Measurements from ENCODE around the gene TMTC2. TPM values are rescaled to one million over a fixed set of nuclear protein-coding genes. Genes with fewer than 3 reads are reported as not detected.
"Not testable (repeated sequence)": the region's sequence is repeated elsewhere in the genome, so short reads cannot be mapped to it uniquely, and the experiment has no call there.

TMTC2 gene
- total RNA-seq, 1 donor: 7.2 TPM

DNA sequence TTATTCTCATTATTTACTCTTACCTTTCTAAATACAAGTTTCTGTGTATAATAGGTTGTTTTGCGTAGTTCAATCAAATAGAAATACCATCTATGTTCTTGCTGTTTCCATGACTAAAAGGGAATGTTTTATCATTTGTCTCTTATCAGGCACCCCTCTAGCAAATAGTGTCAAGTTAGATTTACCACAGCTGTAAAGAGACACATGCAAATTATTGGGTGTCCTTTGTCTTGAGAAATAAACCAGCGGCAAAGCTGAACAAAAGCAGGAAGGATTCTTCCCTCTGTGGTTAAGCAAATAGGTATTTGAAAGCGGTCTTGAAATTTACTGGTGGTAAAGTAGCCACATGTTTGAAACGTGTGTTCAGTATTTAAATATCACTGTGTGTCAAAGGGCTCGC lies 405.9 kb downstream of the TMTC2 start:
- Histone ChIP-seq H3K4me3 (ENCODE audit: low read length) (no peak overlapping the region), H3K27me3 (ENCODE audit: insufficient read depth, low read length) (no peaks in the 10 kb centered on the region), H3K4me1 (ENCODE audit: insufficient read depth, low read length) (no peaks in the 10 kb centered on the region), H3K9me3 (ENCODE audit: low read depth, low read length) (no peaks in the 10 kb centered on the region)

DNA sequence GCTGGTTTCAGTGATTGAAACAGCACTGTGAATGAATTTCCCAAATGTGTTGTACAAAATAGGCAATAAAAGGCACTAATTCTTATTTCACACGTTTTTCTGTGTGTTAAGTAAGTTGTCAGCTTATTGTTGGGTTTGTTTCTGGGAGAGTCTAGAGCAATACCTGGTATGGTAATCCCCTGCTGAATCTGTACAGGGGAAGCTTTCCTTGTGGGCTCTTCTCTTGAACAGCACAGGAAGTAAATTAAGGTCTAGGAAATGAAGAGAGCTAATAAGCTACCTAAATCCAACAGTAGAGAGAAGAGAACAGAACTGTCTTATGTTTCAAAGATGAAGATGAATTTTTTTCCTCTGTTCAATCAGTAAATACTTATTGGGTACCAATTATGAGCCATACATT lies 406.7 kb downstream of the TMTC2 start:
- Histone ChIP-seq H3K4me3 (ENCODE audit: low read length) (no peak overlapping the region), H3K27me3 (ENCODE audit: insufficient read depth, low read length) (no peaks in the 10 kb centered on the region), H3K9me3 (ENCODE audit: low read depth, low read length) (no peaks in the 10 kb centered on the region), H3K4me1 (ENCODE audit: insufficient read depth, low read length) (no peaks in the 10 kb centered on the region)

DNA sequence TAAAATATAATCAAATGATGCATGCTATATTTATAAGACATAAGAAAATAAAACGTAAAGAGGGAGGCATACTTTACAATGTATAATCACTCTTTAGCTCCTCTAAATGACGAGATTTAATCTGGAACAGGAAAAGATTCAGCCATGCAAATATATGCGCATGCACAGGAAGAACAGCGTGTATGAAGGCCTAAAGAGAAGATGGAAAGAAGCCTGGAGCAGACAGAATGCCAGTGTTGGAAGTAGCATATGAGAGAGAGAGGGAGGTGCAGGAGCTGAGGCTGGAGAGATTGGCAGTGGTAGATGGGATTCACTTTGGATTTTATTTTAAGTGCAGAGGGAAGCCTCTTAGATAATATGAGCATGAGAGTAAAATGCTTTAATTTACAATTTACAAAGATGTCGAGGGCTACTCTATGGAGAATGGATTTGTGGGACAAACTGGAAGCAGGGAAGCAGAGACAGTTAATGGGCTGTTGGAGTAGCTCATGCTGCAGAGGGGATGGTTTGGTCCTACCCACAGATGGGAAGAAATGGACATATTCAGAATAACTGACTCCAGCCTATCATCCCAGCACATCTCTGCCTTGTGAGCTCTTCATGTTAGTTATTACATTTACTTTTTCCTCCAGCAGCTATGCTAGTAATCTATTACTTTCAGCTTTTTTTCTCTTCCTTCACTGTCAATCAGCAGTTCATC lies 411.1 kb downstream of the TMTC2 start:
- Histone ChIP-seq H3K9me3 (ENCODE audit: low read depth, low read length) (no peaks in the 10 kb centered on the region), H3K27me3 (ENCODE audit: insufficient read depth, low read length) (no peaks in the 10 kb centered on the region), H3K4me1 (ENCODE audit: insufficient read depth, low read length) (no peaks in the 10 kb centered on the region), H3K4me3 (ENCODE audit: low read length) (no peak overlapping the region)

DNA sequence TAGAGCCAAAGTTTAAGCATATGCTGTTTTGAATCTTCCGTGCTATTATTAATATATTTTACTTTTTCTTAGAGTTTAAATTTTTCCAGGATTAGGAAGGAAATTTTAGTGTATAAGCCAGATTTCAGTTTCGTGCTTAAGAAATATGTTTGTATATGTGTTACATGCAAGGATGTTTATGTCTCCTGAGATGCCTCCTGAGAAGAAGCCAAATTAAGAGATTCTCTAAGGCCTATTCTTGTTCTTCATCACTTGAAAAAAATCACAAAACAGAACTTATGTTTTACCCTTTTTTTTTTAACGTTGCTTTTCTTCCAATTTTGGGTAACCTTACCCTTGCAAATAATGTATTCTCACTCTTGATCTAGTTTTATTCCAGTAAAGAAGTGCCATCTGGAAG lies 412.7 kb downstream of the TMTC2 start:
- H3K4me3 ChIP-seq (ENCODE audit: low read length): no peak overlapping the region
- H3K27me3 ChIP-seq (ENCODE audit: insufficient read depth, low read length): no peaks in the 10 kb centered on the region
- H3K4me1 ChIP-seq (ENCODE audit: insufficient read depth, low read length): no peaks in the 10 kb centered on the region

DNA sequence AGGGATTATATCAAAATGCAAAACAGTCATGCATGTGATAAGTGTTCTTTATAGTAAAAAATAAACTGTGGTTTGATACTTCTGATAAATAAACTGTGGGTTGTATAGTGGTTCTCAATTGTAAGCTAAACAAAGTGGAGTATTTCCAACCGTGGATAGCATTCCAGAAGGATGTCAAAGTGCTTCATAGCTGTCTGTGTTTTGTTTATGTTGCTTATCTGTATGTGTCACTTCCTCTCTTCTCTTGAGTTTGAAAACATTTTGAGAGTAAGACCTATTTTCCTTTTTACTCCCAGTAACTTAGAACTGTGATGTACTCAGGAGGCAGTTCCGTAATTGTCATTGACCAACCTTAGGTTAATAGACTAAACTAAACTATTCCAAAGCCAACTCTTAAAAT lies 415.8 kb downstream of the TMTC2 start:
- Histone ChIP-seq H3K4me3 (ENCODE audit: low read length) (no peak overlapping the region), H3K27me3 (ENCODE audit: insufficient read depth, low read length) (no peaks in the 10 kb centered on the region), H3K4me1 (ENCODE audit: insufficient read depth, low read length) (no peaks in the 10 kb centered on the region), H3K9me3 (ENCODE audit: low read depth, low read length) (no peaks in the 10 kb centered on the region)

More for the DNA sequence above, 412.7 kb downstream of the TMTC2 start:
- no peaks in the 10 kb centered on the region for H3K9me3 ChIP-seq (ENCODE audit: low read depth, low read length)

DNA sequence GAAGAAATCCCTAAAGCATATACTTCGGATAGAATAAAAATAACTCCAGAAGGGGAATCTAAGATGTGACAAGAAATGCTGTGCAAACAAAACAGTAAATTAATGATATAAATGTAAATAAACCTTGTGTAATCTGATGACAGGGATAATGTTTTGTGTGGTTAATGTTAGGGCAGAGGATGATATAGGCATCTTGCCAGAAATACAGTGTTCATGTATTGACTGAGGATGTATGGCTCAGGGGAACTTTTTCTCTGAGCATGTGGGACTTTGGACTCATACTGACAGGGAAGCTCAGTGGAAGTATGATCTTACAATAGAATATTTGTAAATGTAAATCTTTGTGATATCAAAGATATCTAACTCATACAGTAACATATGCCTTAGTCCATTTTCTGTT lies 420.2 kb downstream of the TMTC2 start:
- Histone ChIP-seq H3K27me3 (ENCODE audit: insufficient read depth, low read length) (no peaks in the 10 kb centered on the region), H3K9me3 (ENCODE audit: low read depth, low read length) (no peaks in the 10 kb centered on the region), H3K4me3 (ENCODE audit: low read length) (no peak overlapping the region), H3K4me1 (ENCODE audit: insufficient read depth, low read length) (no peaks in the 10 kb centered on the region)

DNA sequence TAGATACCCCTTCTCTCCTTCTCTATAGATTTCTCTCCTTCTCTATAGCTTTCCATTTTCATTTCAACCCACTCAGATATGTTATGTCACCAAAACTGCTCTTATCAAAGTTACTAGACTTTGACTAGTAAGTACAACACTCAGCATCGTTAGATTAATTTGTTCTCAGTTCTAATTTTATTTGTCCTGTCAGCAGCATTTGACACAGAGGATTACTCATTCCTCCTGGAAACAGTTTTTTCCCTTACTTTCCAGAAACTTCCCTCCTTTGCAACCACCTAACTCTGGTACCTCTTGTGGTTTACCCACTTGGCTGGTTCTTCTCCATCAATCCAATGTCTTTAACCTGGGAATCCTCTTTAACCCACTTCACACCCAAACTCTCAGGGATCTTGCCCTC lies 423.7 kb downstream of the TMTC2 start:
- Histone ChIP-seq H3K9me3 (ENCODE audit: low read depth, low read length) (no peaks in the 10 kb centered on the region), H3K27me3 (ENCODE audit: insufficient read depth, low read length) (no peaks in the 10 kb centered on the region), H3K4me3 (ENCODE audit: low read length) (no peak overlapping the region), H3K4me1 (ENCODE audit: insufficient read depth, low read length) (no peaks in the 10 kb centered on the region)

DNA sequence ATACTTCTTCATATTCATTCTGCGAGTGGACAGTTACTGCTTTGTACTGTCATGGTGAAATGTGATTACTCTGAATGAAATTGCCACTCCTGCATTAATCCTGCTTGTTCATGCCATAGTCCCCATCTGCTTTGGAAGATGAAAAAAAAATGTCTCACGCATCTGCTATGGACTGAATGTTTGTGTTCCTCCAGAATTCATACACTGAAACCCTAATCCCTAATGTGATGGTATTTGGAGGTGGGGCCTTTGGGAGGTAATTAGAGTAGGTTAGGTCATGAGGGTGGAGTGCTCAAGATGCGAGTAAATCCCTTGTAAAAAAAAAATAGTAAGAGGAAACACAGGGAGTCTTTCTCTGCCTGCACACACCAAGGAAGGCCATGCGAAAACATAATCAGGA lies 427.2 kb downstream of the TMTC2 start:
- Histone ChIP-seq H3K4me1 (ENCODE audit: insufficient read depth, low read length) (no peaks in the 10 kb centered on the region), H3K4me3 (ENCODE audit: low read length) (no peak overlapping the region), H3K9me3 (ENCODE audit: low read depth, low read length) (no peaks in the 10 kb centered on the region), H3K27me3 (ENCODE audit: insufficient read depth, low read length) (no peaks in the 10 kb centered on the region)

DNA sequence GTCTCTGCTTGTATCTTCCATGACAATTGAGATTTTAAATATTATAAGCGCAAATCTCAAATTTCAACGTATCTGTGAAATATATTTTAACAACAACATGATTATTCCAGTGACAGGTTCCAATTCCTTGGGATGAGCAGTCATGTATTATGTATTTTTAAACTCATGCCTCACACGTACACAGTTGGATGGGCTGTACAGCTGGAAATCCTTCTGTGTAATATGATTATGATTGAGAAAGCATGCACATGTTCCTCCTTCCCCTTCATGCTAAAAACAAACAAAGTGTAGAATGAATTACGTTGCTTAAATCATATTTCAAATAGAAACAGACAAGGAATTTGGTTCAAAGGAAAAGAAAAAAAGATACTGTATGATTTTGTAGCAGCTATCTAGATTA lies 428.3 kb downstream of the TMTC2 start:
- Histone ChIP-seq H3K4me3 (ENCODE audit: low read length) (no peak overlapping the region), H3K27me3 (ENCODE audit: insufficient read depth, low read length) (no peaks in the 10 kb centered on the region), H3K9me3 (ENCODE audit: low read depth, low read length) (no peaks in the 10 kb centered on the region), H3K4me1 (ENCODE audit: insufficient read depth, low read length) (no peaks in the 10 kb centered on the region)

DNA sequence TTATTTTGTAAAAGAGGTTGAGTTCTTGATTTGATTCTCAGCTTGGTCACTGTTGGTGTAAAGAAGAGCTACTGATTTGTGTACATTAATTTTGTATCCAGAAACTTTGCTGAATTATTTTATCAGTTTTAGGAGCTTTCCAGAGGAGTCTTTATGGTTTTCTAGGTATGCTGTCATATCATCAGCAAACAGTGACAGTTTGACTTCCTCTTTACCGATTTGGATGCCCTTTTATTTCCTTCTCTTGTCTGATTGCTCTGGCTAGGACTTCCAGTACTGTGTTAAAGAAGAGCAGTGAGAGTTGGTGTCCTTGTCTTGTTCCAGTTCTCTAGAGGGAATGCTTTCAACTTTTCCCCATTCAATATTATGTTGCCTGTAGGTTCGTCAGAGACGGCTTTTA lies 431.2 kb downstream of the TMTC2 start:
- H3K27me3 ChIP-seq (ENCODE audit: insufficient read depth, low read length); H3K4me1 ChIP-seq (ENCODE audit: insufficient read depth, low read length); H3K9me3 ChIP-seq (ENCODE audit: low read depth, low read length); H3K4me3 ChIP-seq (ENCODE audit: low read length): not testable (repeated sequence)

DNA sequence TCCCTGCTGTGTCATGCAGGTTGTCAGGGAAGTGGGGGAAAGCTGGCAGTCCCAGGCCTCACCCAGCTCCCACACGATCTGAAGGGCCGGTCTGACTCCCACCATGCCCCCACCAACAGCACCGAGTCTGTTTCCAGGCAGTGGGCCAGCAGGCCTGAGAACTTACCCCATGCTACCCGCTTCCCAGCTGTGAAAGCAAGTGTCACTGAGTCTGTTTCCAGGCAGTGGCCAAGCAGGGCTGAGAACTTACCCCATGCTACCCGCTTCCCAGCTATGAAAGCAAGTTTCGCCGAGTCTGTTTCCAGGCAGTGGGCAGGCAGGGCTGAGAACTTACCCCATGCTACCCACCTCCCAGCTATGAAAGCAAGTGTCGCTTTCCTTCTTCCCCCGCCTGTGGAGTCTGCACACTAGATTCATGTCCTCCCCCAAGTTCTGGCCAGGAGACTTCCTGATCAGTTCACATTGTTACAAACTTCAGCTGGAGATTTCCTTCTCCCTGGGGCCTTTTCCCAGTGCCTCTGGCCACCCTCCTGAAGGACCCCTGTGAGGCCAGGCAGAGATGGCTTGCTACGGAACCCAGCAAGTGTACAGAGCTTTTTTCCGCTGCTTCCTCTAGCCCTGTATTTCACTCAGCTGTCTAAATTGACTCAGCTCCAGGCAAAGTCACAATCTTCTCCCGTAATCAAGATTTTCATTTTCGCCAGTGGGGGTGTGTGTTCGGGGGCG lies 435.4 kb downstream of the TMTC2 start:
- no peaks in the 10 kb centered on the region for H3K9me3 ChIP-seq (ENCODE audit: low read depth, low read length)
- no peaks in the 10 kb centered on the region for H3K27me3 ChIP-seq (ENCODE audit: insufficient read depth, low read length)

DNA sequence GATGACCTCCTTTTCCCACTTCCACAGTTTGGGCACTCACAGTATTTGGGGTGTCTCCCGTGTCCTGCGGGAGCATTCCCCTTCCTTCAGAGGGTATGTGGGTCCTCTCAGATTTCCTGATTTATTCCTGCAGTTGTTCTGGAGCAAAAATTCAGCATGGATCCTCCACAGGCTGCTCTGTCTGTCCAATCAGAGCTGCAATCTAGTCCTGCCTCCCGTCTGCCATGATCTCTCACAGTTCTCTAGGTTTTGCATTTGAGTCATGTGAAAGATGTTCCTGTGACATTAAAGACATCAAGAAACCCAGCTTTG lies 435.9 kb downstream of the TMTC2 start:
- H3K27me3 ChIP-seq (ENCODE audit: insufficient read depth, low read length): no peaks in the 10 kb centered on the region
- no peaks in the 10 kb centered on the region for H3K9me3 ChIP-seq (ENCODE audit: low read depth, low read length)
- H3K4me3 ChIP-seq (ENCODE audit: low read length): no peak overlapping the region
- H3K4me1 ChIP-seq (ENCODE audit: insufficient read depth, low read length): no peaks in the 10 kb centered on the region

More for the DNA sequence above, 435.4 kb downstream of the TMTC2 start:
- H3K4me3 ChIP-seq (ENCODE audit: low read length): no peak overlapping the region
- H3K4me1 ChIP-seq (ENCODE audit: insufficient read depth, low read length): no peaks in the 10 kb centered on the region

DNA sequence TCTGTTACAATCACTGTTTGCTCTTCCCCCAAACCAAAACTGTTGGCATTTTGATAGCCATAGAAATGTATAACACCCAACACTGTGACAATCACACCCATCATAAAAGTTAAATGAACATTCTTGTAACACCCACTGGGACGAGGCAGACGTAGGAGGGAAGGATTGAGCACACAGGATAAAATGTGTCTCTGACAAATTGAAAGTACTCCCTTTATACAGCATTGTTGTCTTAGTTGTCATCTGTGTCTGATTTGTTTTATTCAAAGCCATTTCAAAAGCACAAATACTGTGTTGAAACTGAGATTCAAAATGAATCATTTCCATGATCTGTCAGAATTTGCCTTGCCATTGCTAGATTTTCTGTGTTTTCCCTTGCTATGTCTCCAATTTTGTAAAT lies 436.3 kb downstream of the TMTC2 start:
- no peaks in the 10 kb centered on the region for H3K27me3 ChIP-seq (ENCODE audit: insufficient read depth, low read length)
- H3K9me3 ChIP-seq (ENCODE audit: low read depth, low read length): no peaks in the 10 kb centered on the region
- H3K4me1 ChIP-seq (ENCODE audit: insufficient read depth, low read length): no peaks in the 10 kb centered on the region
- no peak overlapping the region for H3K4me3 ChIP-seq (ENCODE audit: low read length)

DNA sequence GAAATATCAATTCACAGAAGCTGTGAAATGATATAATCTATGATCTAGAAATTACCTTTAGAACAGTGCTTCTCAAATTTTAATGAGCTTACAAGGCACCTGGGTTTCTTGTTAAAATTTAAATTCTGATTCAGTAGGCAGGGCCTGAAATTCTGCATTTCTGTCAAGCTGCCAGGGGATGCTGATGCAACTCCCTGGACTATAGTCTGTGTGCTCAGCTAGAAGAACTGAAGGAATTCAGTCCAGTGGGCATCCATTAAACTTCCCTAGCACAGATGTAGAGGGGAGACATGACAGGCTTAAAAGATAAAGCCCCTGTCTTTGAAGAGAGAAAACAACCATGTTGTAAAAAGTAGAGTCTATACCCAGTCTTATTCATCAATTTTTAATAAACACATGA lies 441.8 kb downstream of the TMTC2 start:
- H3K9me3 ChIP-seq (ENCODE audit: low read depth, low read length): no peaks in the 10 kb centered on the region
- H3K27me3 ChIP-seq (ENCODE audit: insufficient read depth, low read length): no peaks in the 10 kb centered on the region
- no peaks in the 10 kb centered on the region for H3K4me1 ChIP-seq (ENCODE audit: insufficient read depth, low read length)
- no peak overlapping the region for H3K4me3 ChIP-seq (ENCODE audit: low read length)

DNA sequence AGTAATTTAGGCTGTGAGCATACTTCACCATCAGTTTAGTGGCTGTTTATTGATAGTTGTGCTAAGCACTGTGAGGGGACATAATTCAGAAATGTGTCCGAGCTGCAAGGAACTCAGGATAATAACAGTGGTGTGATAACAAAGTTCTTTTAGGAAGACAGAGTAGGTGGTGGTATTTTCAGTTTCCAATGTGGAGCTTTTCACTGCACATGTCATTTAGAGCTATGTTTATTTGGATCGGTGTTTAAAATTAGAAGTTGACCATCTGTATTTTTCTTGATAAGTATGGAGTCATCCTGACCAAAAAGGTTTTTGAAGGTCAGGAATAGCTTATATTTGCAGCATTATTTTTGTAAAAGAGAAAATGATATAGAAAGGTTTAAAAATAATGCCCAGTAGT lies 443.5 kb downstream of the TMTC2 start:
- Histone ChIP-seq H3K27me3 (ENCODE audit: insufficient read depth, low read length) (no peaks in the 10 kb centered on the region), H3K9me3 (ENCODE audit: low read depth, low read length) (no peaks in the 10 kb centered on the region), H3K4me3 (ENCODE audit: low read length) (no peak overlapping the region), H3K4me1 (ENCODE audit: insufficient read depth, low read length) (no peaks in the 10 kb centered on the region)

DNA sequence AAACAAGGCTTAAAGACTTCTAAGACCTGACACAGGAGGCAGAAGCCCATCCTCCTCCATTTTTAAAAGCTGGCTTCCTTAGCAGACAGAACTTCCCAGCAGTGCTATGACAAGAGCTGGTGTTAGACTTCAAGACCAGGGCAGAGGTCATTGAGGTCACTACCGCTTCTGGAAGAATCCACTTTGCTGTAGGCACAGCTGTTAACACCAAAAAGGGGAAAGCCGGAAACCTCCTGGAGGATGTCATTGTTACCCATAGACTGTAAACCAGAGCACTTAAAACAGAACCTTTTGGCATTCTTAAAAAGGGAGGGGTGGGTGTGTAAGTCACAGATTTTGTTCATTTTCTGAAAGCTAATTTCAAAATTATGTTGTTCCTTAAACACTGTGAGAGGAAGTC lies 445.7 kb downstream of the TMTC2 start:
- Histone ChIP-seq H3K27me3 (ENCODE audit: insufficient read depth, low read length) (no peaks in the 10 kb centered on the region), H3K4me3 (ENCODE audit: low read length) (no peak overlapping the region), H3K4me1 (ENCODE audit: insufficient read depth, low read length) (no peaks in the 10 kb centered on the region), H3K9me3 (ENCODE audit: low read depth, low read length) (no peaks in the 10 kb centered on the region)
